ENCODE data around the gene ROR2.

ROR2 gene

DNA sequence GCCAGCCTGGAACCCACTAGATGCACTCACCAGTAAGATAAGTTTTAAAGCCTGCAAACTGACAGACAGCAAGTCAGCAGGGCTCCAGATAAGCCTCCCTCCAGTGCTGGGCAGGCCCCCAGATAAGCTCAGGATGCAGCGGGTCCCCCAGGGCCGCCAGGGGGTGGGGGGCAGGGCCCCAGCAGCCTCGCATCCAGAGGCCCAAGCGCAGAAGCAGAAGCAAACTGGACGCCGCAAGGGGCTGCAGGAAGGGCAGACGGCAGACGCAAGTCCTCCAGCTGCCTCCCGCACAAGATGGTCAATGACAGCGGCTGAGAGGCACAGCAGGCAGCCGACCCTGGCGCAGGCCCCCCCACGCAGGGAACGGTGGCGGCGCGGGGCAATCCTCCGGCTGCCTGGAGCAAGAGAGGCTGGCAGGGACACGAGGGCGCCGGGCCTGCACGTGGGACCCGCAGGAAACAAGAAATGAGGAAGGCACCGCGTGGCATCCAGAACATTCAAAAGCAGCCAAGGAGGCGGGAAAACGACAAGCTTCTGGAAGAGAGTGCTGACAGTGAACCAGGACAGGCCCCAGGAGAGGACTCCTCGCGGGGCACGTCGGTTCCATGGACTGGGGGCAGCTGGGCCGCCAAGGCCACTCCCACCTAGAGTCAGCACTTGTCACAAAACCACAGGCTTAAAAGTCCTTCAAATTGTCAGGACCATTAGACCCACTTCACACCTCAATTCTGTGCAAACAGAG is 49.8 kb downstream of the ROR2 start:
- H3K36me3 Mint-ChIP-seq (ENCODE audit: low read depth), result no peaks in the 10 kb centered on the region
- H3K4me3 Mint-ChIP-seq, result peak overlapping the region in 2 of 3 experiments; percentile 49 to 54

DNA sequence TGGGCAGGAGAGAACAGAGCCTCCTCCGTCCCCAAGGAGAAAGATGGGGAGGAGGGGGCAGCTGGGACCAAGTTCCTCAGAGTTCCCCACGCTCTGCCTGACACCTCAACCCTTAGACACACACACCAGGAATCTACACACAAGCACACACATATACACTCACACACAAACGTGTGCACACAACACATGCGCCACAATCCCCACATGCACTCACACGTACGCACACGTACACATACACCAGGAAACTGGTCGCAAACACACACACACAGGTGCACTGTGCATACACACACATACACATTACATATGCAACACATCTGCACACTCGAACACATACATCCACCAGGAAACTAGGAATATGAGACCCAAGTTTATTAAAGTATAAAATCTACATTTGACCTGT is 50.4 kb downstream of the ROR2 start:
- no peaks in the 10 kb centered on the region for H3K36me3 Mint-ChIP-seq (ENCODE audit: low read depth)
- TF ChIP-seq, protein P1, sequence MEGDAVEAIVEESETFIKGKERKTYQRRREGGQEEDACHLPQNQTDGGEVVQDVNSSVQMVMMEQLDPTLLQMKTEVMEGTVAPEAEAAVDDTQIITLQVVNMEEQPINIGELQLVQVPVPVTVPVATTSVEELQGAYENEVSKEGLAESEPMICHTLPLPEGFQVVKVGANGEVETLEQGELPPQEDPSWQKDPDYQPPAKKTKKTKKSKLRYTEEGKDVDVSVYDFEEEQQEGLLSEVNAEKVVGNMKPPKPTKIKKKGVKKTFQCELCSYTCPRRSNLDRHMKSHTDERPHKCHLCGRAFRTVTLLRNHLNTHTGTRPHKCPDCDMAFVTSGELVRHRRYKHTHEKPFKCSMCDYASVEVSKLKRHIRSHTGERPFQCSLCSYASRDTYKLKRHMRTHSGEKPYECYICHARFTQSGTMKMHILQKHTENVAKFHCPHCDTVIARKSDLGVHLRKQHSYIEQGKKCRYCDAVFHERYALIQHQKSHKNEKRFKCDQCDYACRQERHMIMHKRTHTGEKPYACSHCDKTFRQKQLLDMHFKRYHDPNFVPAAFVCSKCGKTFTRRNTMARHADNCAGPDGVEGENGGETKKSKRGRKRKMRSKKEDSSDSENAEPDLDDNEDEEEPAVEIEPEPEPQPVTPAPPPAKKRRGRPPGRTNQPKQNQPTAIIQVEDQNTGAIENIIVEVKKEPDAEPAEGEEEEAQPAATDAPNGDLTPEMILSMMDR (IDR thresholded peaks at IDR 0.05; ENCODE audit: unreplicated experiment in 3 of 3), result no peak
- peaks cover 82% of the 10 kb centered on the region for H3K4me1 Mint-ChIP-seq
- peak overlapping the region in 2 of 3 experiments; percentile 49 to 54 for H3K4me3 Mint-ChIP-seq
- no peaks in the 10 kb centered on the region for H3K27me3 Mint-ChIP-seq (ENCODE audit: low read depth)
- H3K27ac Mint-ChIP-seq, result peak overlapping the region in 2 of 3 experiments; percentile 74 to 93
- no peaks in the 10 kb centered on the region for H3K9me3 Mint-ChIP-seq

More for the DNA sequence above, 49.8 kb downstream of the ROR2 start:
- Mint-ChIP-seq H3K27me3 (ENCODE audit: low read depth) (no peaks in the 10 kb centered on the region), H3K27ac (peak overlapping the region in 2 of 3 experiments; percentile 74 to 93), H3K4me1 (peaks cover 75% of the 10 kb centered on the region), H3K9me3 (no peaks in the 10 kb centered on the region)
- TF ChIP-seq, protein P1 (IDR thresholded peaks at IDR 0.05; ENCODE audit: unreplicated experiment in 3 of 3), result no peak

DNA sequence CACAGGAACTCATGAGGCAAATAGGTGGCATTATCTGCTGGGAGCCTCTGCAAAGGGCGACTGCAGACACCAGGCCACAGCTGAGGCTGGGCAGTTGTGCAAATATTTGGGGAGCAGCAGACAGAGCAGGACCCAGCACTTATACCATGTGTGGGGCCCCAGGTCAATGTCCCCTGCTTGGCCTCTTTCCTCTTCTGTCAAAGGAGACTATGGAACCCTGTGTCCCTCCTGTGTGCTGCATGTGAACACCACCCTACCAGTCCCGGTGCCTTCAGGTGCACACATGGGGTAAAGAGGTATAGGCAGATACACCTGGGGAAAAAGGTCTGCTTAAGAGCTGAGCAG is 50.8 kb downstream of the ROR2 start:
- no peaks in the 10 kb centered on the region for H3K27me3 Mint-ChIP-seq (ENCODE audit: low read depth)
- TF ChIP-seq, protein P1 (IDR thresholded peaks at IDR 0.05; ENCODE audit: unreplicated experiment in 3 of 3), result no peak

DNA sequence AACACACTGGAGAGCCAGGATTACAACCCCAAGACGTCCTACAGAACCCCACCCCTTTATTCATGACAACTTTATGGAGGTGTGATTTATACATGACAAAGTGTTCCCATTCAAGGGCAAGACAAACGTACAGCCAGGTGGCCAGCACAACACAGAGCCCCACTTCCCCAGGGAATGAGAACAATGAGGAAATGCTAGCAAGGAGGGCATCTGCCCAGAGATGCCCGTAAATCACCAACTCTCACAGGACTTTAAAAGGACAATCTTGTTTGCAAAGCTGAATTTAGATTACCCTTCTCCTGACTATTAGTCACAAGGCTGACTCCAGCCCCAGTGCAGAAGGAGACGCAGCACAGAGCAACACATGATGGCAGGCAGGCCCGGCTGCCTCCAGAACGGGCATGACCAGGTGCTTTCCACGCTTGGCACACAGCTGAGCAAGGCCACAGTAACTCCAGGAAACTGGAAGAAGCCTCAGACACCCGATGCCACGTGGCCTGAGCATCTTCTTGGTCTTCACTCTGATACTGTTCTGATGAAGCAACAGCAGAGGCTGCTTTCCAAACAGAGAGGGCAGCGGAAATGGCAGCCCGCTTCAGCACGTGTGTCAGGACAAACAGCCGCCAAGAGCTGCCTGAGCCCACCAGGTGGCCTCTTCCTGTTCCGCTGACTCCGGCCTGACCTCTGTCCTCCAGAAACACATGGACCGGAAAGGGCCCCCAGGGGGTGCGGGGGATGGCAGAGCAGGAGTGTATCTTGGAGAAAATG is 51.4 kb downstream of the ROR2 start:
- Mint-ChIP-seq H3K9me3 (no peaks in the 10 kb centered on the region), H3K27me3 (ENCODE audit: low read depth) (peaks cover 1% of the 10 kb centered on the region), H3K4me3 (peak overlapping the region; percentile 16 to 25 (median 22)), H3K36me3 (ENCODE audit: low read depth) (no peaks in the 10 kb centered on the region), H3K4me1 (peaks cover 89% of the 10 kb centered on the region), H3K27ac (peak overlapping the region in 2 of 3 experiments; percentile 74 to 93)
- TF ChIP-seq, protein P1 (IDR thresholded peaks at IDR 0.05; ENCODE audit: unreplicated experiment in 3 of 3), result no peak

More for the DNA sequence above, 50.8 kb downstream of the ROR2 start:
- H3K4me1 Mint-ChIP-seq, result peaks cover 86% of the 10 kb centered on the region
- no peaks in the 10 kb centered on the region for H3K36me3 Mint-ChIP-seq (ENCODE audit: low read depth)
- H3K27ac Mint-ChIP-seq, result peak overlapping the region in 2 of 3 experiments; percentile 74 to 93
- peak overlapping the region in 2 of 3 experiments; percentile 25 to 49 for H3K4me3 Mint-ChIP-seq
- H3K9me3 Mint-ChIP-seq, result no peaks in the 10 kb centered on the region

DNA sequence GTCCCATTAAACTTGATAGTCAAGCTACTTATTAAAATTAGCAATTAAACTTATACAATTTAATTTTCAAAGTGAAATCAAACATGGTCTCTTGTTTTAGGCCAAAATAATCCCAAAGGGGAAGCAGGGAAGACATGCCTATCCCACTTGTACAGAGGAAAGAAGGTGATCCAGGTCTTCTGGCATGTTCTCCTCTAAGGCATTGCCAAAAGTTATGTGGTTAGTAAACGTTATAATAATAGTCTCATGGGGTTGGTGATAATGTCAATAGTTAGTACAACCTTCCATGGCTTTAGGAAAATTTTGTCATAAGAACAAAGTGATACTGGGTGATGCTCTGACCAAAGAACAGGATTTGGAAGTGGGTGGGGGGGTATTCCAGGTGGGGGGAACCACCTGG is 52.8 kb downstream of the ROR2 start:
- no peaks in the 10 kb centered on the region for H3K36me3 Mint-ChIP-seq (ENCODE audit: low read depth)
- H3K4me3 Mint-ChIP-seq, result peak overlapping the region in 2 of 3 experiments; percentile 62 to 65
- peak overlapping the region in 2 of 3 experiments; percentile 95 to 97 for H3K27ac Mint-ChIP-seq
- H3K4me1 Mint-ChIP-seq, result peaks cover 79% of the 10 kb centered on the region
- TF ChIP-seq, protein P1 (IDR thresholded peaks at IDR 0.05; ENCODE audit: unreplicated experiment in 3 of 3), result no peak
- no peaks in the 10 kb centered on the region for H3K9me3 Mint-ChIP-seq
- peaks cover 4% of the 10 kb centered on the region for H3K27me3 Mint-ChIP-seq (ENCODE audit: low read depth)
